MM.1S (cell line): ENCODE data around the gene RXRA.

ENCODE experiments used
- DNase-seq: peaks from one replicate; pipeline ENCODE4 v3.0.0-alpha.2; 2015
- H2AFZ ChIP-seq: fragments of 300-600 bp; sonication (generic); 2 replicates; pipeline ENCODE4 v1.6.0; 2016; ENCODE audit warnings: antibody characterized with exemption, low read length
- H3F3A ChIP-seq: fragments of 300-600 bp; sonication (generic); 2 replicates; pipeline ENCODE4 v1.6.1; 2016; ENCODE audit warnings: mild to moderate bottlenecking, antibody characterized with exemption, low read length, moderate library complexity, mixed read lengths; ENCODE audit not compliant: insufficient read depth
- H3K27ac ChIP-seq: fragments of 300-600 bp; sonication (generic); 2 replicates; pipeline ENCODE4 v1.5.1; 2016; ENCODE audit warnings: mild to moderate bottlenecking, low read length
- H3K27me3 ChIP-seq: fragments of 300-600 bp; sonication (generic); replicated peaks from 2 replicates; pipeline ENCODE4 v1.6.0; 2016; ENCODE audit warnings: low read length; ENCODE audit not compliant: insufficient read depth
- H3K36me3 ChIP-seq: fragments of 300-600 bp; sonication (generic); replicated peaks from 2 replicates; pipeline ENCODE4 v1.6.1; 2016; ENCODE audit warnings: mild to moderate bottlenecking, low read length, mixed read lengths; ENCODE audit not compliant: insufficient read depth
- H3K4me1 ChIP-seq: fragments of 300-600 bp; sonication (generic); 2 replicates; pipeline ENCODE4 v1.6.1; 2016; ENCODE audit warnings: low read length, mixed read lengths
- H3K4me2 ChIP-seq: fragments of 300-600 bp; sonication (generic); 2 replicates; pipeline ENCODE4 v1.6.0; 2016; ENCODE audit warnings: low read depth, low read length
- H3K4me3 ChIP-seq: fragments of 300-600 bp; sonication (generic); 2 replicates; pipeline ENCODE4 v1.5.1; 2016; ENCODE audit warnings: low read length, mixed read lengths
- H3K79me2 ChIP-seq: fragments of 300-600 bp; sonication (generic); 2 replicates; pipeline ENCODE4 v1.6.1; 2016; ENCODE audit warnings: mixed run types, low read length, mixed read lengths
- H3K9ac ChIP-seq: fragments of 300-600 bp; sonication (generic); 2 replicates; pipeline ENCODE4 v1.6.1; 2016; ENCODE audit warnings: low read length, mixed read lengths
- H3K9me2 ChIP-seq: fragments of 300-600 bp; sonication (generic); replicated peaks from 2 replicates; pipeline ENCODE4 v1.6.1; 2016; ENCODE audit warnings: mild to moderate bottlenecking, low read length, mixed read lengths; ENCODE audit not compliant: insufficient read depth
- H3K9me3 ChIP-seq: fragments of 300-600 bp; sonication (generic); replicated peaks from 2 replicates; pipeline ENCODE4 v1.6.1; 2016; ENCODE audit warnings: mild to moderate bottlenecking, low read length, mixed read lengths; ENCODE audit not compliant: insufficient read depth
- H4K20me1 ChIP-seq: fragments of 300-600 bp; sonication (generic); 2 replicates; pipeline ENCODE4 v1.6.1; 2016; ENCODE audit warnings: mild to moderate bottlenecking, low read length, moderate library complexity, mixed read lengths; ENCODE audit not compliant: insufficient read depth
- EZH2 ChIP-seq: fragments of 300-600 bp; sonication (generic); optimal IDR thresholded peaks from 2 replicates; pipeline ENCODE3; 2017; ENCODE audit warnings: low read depth, mild to moderate bottlenecking, antibody characterized with exemption, low read length, mixed read lengths
- EZH2phosphoT487 ChIP-seq: fragments of 300-600 bp; sonication (generic); IDR thresholded peaks from 2 replicates; pipeline ENCODE4 v1.6.1; 2018; ENCODE audit warnings: antibody characterized with exemption, low read length
- TF ChIP-seq, protein P1 (sequence below): fragments of 300-600 bp; sonication (generic); IDR thresholded peaks from 2 replicates; pipeline ENCODE4 v1.5.1; 2016; ENCODE audit warnings: antibody characterized with exemption, low read length, mixed read lengths

RXRA gene

DNA sequence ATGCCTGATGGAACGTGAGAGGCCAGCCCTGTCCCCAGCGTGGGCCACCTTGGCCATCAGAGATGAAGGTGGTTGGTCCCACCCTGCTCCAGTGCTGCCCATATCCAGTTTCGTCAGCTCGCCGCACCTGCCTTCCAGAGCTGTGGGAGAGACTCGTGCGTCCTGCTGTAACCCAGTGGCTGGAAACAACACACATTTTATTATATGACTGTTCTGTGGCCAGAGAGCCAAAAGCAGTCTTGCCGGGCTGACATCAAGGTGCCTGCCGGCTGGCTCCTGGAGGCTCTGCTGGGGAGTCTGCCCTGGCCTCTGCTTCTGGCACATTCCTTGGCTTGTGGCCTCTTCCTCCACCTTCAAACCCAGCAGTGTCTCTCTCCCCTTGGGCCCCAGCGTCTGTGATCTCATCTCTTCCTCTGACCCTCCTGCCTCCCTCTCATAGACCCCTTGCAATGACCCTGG, 94.7 kb downstream of the RXRA start:
- no peak overlapping the region for H3K4me2 ChIP-seq
- no peak overlapping the region for H3K4me3 ChIP-seq
- DNase-seq: no peak

DNA sequence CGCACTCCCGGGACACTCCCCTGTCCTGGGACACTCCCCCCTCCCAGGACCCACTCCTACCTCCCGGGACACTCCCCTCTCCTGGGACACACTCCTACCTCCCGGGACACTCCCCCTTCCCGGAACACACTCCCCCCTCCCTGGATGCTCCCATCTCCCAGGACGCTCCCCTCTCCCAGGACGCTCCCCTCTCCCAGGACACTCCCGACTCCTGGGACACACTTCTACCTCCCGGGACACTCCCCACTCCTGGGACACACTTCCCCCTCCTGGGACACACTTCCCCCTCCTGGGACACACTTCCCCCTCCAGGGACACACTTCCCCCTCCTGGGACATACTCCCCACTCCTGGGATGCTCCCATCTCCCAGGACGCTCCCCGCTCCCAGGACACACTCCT, 95.6 kb downstream of the RXRA start:
- no peaks in the 10 kb centered on the region for H4K20me1 ChIP-seq
- no peak overlapping the region for H2AFZ ChIP-seq
- H3K4me1 ChIP-seq: no peaks in the 10 kb centered on the region
- H3K9me3 ChIP-seq: no peaks in the 10 kb centered on the region
- H3K4me3 ChIP-seq: no peak overlapping the region
- H3K79me2 ChIP-seq: no peaks in the 10 kb centered on the region
- H3K36me3 ChIP-seq: no peaks in the 10 kb centered on the region
- H3K9ac ChIP-seq: no peak overlapping the region
- no peaks in the 10 kb centered on the region for H3F3A ChIP-seq
- H3K27me3 ChIP-seq: no peaks in the 10 kb centered on the region
- TF ChIP-seq, protein P1, sequence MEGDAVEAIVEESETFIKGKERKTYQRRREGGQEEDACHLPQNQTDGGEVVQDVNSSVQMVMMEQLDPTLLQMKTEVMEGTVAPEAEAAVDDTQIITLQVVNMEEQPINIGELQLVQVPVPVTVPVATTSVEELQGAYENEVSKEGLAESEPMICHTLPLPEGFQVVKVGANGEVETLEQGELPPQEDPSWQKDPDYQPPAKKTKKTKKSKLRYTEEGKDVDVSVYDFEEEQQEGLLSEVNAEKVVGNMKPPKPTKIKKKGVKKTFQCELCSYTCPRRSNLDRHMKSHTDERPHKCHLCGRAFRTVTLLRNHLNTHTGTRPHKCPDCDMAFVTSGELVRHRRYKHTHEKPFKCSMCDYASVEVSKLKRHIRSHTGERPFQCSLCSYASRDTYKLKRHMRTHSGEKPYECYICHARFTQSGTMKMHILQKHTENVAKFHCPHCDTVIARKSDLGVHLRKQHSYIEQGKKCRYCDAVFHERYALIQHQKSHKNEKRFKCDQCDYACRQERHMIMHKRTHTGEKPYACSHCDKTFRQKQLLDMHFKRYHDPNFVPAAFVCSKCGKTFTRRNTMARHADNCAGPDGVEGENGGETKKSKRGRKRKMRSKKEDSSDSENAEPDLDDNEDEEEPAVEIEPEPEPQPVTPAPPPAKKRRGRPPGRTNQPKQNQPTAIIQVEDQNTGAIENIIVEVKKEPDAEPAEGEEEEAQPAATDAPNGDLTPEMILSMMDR: no peak
- TF ChIP-seq EZH2phosphoT487 (no peak), EZH2 (no peak)
- H3K4me2 ChIP-seq: no peak overlapping the region
- no peak for DNase-seq
- no peak overlapping the region for H3K27ac ChIP-seq
- H3K9me2 ChIP-seq: no peaks in the 10 kb centered on the region

More for the DNA sequence above, 94.7 kb downstream of the RXRA start:
- no peaks in the 10 kb centered on the region for H3K4me1 ChIP-seq
- no peaks in the 10 kb centered on the region for H4K20me1 ChIP-seq
- TF ChIP-seq EZH2 (no peak), EZH2phosphoT487 (no peak)
- TF ChIP-seq, protein P1: no peak
- H3K27me3 ChIP-seq: no peaks in the 10 kb centered on the region
- H3K9me2 ChIP-seq: no peaks in the 10 kb centered on the region
- H3K36me3 ChIP-seq: no peaks in the 10 kb centered on the region
- no peaks in the 10 kb centered on the region for H3F3A ChIP-seq
- no peak overlapping the region for H3K9ac ChIP-seq
- no peak overlapping the region for H2AFZ ChIP-seq
- H3K27ac ChIP-seq: no peak overlapping the region
- H3K9me3 ChIP-seq: no peaks in the 10 kb centered on the region
- no peaks in the 10 kb centered on the region for H3K79me2 ChIP-seq

GRCh38 chr9:134422301-134423090, 96.2 kb downstream of the RXRA start:
- Histone ChIP-seq H3K27me3 (no peaks in the 10 kb centered on the region), H3K36me3 (no peaks in the 10 kb centered on the region), H4K20me1 (no peaks in the 10 kb centered on the region), H2AFZ (no peak overlapping the region), H3K4me2 (no peak overlapping the region), H3K9me3 (no peaks in the 10 kb centered on the region), H3K27ac (no peak overlapping the region), H3K4me1 (no peaks in the 10 kb centered on the region), H3K9ac (no peak overlapping the region), H3F3A (no peaks in the 10 kb centered on the region), H3K9me2 (no peaks in the 10 kb centered on the region), H3K4me3 (no peak overlapping the region), H3K79me2 (no peaks in the 10 kb centered on the region)
- TF ChIP-seq EZH2phosphoT487: no peak
- TF ChIP-seq, protein P1: no peak
- no peak for TF ChIP-seq EZH2
- no peak for DNase-seq
